Peyer's patch (tissue), 4 donors: ENCODE data around the gene EIF2B4. TPM values are rescaled to one million over a fixed set of nuclear protein-coding genes. Genes with fewer than 3 reads are reported as not detected.

Experiments
- DNase-seq, 3 donors: peaks; one replicate each; pipeline ENCODE4 v3.0.0-alpha.2; 2017 to 2019
- H3K27ac ChIP-seq, 4 donors: fragments of 200-600 bp; sonication (generic); one replicate each; pipeline ENCODE4 v1.5.1; 2016 to 2019
- H3K27me3 ChIP-seq, 2 donors: fragments of 200-600 bp; sonication (generic); one replicate each; pipeline ENCODE4 v1.5.1; 2019
- H3K36me3 ChIP-seq, 3 donors: fragments of 200-600 bp; sonication (generic); one replicate each; pipeline ENCODE4 v1.5.1; 2016 to 2019
- H3K4me1 ChIP-seq, 4 donors: fragments of 200-600 bp; sonication (generic); one replicate each; pipeline ENCODE4 v1.5.1; 2016 to 2019
- H3K4me3 ChIP-seq, 4 donors: fragments of 200-600 bp; sonication (generic); 1 replicate in 3 of 4; 2 replicates in 1 of 4; pipeline ENCODE4 v1.5.1; 2016 to 2019; ENCODE audit warnings: mild to moderate bottlenecking in 1 of 4
- H3K9me3 ChIP-seq, 4 donors: fragments of 200-600 bp; sonication (generic); one replicate each; pipeline ENCODE4 v1.5.1; 2016 to 2019; ENCODE audit warnings: mild to moderate bottlenecking in 1 of 4
- CTCF ChIP-seq, 6 experiments: fragments of 450-650 bp in 4 of 6; fragments of 200-600 bp in 2 of 6; sonication (generic) in 1 of 6; IDR thresholded peaks; one replicate each; pipeline ENCODE4 v1.5.1; 2017 to 2019; ENCODE audit warnings: antibody characterized with exemption in 6 of 6, mild to moderate bottlenecking in 3 of 6, moderate library complexity in 1 of 6
- POLR2A ChIP-seq, 2 donors: fragments of 450-650 bp; IDR thresholded peaks; one replicate each; pipeline ENCODE4 v1.5.1; 2017; ENCODE audit warnings: antibody characterized with exemption in 2 of 2, mild to moderate bottlenecking in 2 of 2, moderate library complexity in 2 of 2
- total RNA-seq, 4 donors: library from RNA; depleted of rRNA; stranded (reverse); fragments of >200 nt; gene quantifications; one replicate each; pipeline ENCODE4 v1.1.0, GENCODE V29; 2016

EIF2B4 gene
- total RNA-seq, 4 donors from 2014 or later, result 19.8 to 47.0 (median 33.7) TPM

DNA sequence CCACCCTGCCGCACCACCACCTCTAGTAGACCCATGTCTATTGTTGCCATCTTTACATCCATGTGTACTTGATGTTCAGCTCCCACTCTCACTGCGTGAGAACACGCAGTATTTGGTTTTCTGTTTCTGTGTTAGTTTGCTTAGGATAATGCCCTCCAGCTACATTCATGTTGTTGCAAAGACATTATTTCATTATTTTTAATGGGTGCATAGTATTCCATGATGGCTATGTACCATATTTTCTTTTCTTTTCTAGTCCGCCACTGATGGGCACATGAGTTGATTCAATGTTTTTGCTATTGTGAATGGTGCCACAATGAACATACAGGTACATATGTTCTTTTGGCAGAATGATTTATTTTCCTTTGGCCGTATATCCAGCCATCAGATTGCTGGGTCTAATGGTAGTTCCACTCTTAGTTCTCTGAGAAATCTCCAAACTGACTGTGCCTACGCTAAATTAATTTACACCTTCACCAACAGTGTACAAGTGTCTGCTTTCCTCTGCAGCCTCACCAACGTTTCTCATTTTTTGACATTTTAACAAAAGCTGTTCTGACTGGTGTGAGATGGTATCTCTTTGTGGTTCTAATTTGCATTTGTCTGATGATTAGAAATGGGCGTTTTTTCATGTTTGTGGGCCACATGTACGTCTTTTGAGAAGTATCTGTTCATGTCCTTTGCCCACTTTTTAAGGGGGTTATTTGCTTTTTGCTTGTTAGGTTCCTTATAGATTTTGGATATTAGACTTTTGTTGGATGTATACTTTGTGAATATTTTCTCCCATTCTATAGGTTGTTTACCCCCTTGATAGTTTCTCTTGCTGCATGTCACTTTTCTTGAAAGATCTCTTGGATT is 20.9 kb upstream of the EIF2B4 start:
- Histone ChIP-seq H3K27ac (no peak overlapping the region), H3K4me3 (no peak overlapping the region), H3K9me3 (no peaks in the 10 kb centered on the region), H3K4me1 (no peaks in the 10 kb centered on the region), H3K27me3 (no peaks in the 10 kb centered on the region), H3K36me3 (peaks cover 0 to 7% (median 0%) of the 10 kb centered on the region in 3 donors)
- no peak for TF ChIP-seq POLR2A (IDR thresholded peaks at IDR 0.05)
- no peak for TF ChIP-seq CTCF (IDR thresholded peaks at IDR 0.05)
- no peak for DNase-seq

DNA sequence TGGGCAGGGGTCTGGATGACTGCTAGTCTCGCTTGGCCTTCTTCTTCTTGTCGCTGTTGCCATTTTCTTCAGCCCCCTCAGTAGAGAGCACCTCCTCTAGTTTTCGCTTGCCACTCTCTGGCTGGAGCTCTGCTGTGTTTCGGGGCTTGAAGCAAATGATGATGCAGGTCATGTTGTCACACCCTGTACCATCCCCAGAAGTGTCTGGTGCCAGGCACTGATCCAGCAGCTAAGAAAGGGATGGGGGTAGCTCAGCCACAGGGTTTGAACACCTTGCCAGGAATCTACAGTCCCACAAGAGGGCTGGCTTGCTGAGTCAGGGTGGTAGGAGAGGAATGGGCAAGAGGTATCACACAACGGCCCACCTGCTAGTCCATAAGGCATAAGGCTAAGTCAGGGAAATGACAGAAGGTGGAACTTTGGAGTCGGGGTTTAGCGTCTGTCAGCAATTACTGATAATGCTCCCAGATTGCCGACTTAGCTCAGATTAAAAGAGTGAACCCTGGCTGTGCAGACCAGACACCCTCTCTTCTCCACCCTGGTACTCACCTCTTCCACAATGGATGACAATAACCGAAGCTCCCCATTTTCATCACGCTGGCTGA is 11.5 kb upstream of the EIF2B4 start:
- TF ChIP-seq CTCF (IDR thresholded peaks at IDR 0.05) (no peak), POLR2A (IDR thresholded peaks at IDR 0.05) (no peak)
- Histone ChIP-seq H3K4me1 (peaks cover 0 to 25% (median 0%) of the 10 kb centered on the region in 4 donors), H3K36me3 (peaks cover 0 to 61% (median 0%) of the 10 kb centered on the region in 3 donors), H3K9me3 (no peaks in the 10 kb centered on the region), H3K27me3 (no peaks in the 10 kb centered on the region), H3K27ac (peak overlapping the region in 2 of 4 donors; percentile 88), H3K4me3 (no peak overlapping the region)
- DNase-seq, result no peak

DNA sequence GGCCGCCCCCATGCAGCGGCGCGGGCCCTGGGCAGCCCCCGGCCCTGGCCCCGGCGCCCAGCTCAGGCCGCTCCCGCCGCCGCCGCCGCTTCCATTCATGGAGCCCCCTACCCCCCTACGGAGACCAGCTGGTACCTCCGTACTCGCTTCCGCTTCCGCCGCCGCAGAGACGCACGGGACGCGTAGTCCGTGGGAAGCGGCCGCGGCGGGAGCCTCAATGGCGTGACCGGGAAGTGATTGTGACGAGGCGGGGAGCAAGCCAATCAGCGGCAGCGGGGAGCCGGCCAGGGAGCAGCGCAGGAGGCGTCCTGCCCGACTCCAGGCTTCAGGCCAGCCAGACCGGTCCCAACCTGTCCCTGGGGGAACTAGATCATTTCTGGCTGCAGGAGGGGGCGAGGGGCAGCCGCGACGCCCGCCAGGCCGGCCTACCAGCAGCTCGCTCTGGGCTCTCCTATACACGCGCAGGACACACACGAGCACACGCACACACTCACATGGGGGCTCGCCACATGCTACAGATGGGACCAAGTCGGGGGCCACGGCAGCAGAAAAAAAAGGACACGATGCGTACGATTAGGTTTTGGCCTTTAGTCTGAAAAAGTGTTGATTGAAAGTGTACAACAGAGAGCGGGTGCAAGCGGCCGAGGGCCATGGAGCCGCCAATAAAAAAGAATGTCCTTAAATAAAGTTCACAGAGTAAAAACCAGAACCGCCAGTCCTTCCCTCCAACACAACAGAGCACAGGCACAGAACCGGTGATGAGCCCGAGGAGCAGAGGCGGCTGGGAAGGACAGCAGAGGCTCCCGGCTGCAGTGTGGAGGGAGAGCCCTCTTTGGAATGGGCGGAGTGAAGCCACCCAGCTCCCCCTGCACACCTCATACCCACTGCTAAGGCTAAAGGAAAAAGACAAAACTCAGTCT is 10.7 kb upstream of the EIF2B4 start, which contains the start of gene ZNF513:
Gene ZNF513, minus strand, starts transcription at position 109 of the 920 bp plus-strand sequence. CDS start 208 bp downstream, outside the sequence.
- Histone ChIP-seq H3K4me3 (peak within 1 kb of the TSS; percentile 61 to 94 (median 75)), H3K27ac (peak within 1 kb of the TSS; percentile 85 to 88 (median 88)), H3K4me1 (peaks cover 0 to 25% (median 0%) of the 10 kb centered on the region in 4 donors), H3K36me3 (peaks cover 0 to 69% (median 0%) of the 10 kb centered on the region in 3 donors), H3K9me3 (no peaks in the 10 kb centered on the region), H3K27me3 (no peaks in the 10 kb centered on the region)
- TF ChIP-seq CTCF (IDR thresholded peaks at IDR 0.05) (no peak), POLR2A (IDR thresholded peaks at IDR 0.05) (peak; percentile 38 to 66)
- peak; percentile 95 to 97 (median 97) for DNase-seq

DNA sequence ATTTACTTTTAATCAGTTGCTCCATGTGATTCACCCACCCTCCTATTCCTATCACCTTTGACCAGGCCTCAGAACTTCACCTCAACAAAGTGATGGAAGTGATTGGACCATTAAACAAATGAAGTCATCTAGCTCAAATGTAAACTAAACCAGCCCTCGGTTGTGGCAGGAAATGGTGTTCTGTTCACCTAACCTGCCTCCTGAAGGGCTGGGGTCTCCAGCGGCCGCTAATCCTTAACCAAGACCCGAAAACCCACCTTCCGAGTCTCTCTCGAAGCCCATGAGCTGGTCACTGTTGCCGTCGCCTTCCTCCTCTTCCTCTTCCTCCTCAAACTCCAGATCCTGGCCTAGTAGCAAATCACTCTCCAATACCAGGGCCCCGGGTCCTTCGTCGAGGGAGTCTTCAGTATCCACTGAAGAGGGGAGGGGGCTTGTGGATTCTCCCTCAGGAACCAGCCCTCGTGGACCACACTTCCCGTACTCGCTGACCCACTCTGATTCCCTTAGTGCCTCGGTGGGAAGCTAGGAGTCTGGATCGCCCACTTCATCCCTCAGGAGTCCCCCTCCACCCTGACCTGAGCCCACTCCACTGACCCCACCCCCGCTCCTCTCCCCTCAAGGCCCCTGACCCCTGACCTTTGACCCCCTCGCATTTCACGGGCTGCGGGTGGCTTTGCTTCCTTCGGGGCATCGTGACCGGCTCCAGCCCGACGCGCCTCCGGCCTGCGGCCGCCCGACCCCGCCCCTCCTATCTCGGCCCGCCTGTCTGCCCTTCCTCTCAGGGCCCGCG is 9.9 kb upstream of the EIF2B4 start:
- TF ChIP-seq POLR2A (IDR thresholded peaks at IDR 0.05) (peak; percentile 42 to 50), CTCF (IDR thresholded peaks at IDR 0.05) (no peak)
- Histone ChIP-seq H3K27ac (peak overlapping the region; percentile 85 to 88 (median 88)), H3K36me3 (peaks cover 0 to 71% (median 0%) of the 10 kb centered on the region in 3 donors), H3K4me1 (peaks cover 0 to 25% (median 0%) of the 10 kb centered on the region in 4 donors), H3K27me3 (no peaks in the 10 kb centered on the region), H3K4me3 (peak overlapping the region; percentile 61 to 94 (median 75)), H3K9me3 (no peaks in the 10 kb centered on the region)
- DNase-seq, result peak; percentile 57 to 83 (median 63)
